ENCODE data around the gene FUBP3. TPM values are rescaled to one million over a fixed set of nuclear protein-coding genes. Genes with fewer than 3 reads are reported as not detected.

FUBP3 gene
- polyA plus RNA-seq, 1 donor (not counting 4 experiments of a cell fraction or from before 2014, with no cell fraction given): 39.1 TPM

DNA sequence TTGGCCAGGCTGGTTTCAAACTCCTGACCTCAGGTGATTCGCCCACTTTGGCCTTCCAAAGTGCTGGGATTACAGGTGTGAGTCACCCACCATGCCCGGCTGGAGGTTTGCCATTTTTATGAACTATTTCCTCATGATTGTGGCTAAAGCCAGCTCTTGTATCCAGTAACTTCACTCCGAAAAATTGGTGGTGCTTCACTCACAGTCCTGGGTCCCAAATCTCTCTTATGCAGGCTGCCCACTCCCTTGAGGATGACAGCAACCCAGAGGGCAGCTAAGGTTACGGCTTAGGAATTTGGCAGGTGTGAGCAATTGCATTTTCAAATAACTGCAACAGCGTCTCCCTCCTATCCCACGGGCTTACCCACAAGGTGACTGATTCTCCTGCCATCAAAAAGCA is 23.4 kb upstream of the FUBP3 start:
- Histone ChIP-seq H3K27ac (ENCODE audit: control insufficient read depth, insufficient read depth, low read length) (no peak overlapping the region), H3K4me1 (ENCODE audit: control insufficient read depth, extremely low read depth, insufficient read depth, low read length) (peaks cover 8% of the 10 kb centered on the region), H2AFZ (ENCODE audit: control insufficient read depth, low read length) (no peak overlapping the region), H3K9me1 (ENCODE audit: control insufficient read depth, extremely low read depth, insufficient read depth, low read length) (no peaks in the 10 kb centered on the region), H3K36me3 (ENCODE audit: control insufficient read depth in 2 of 2, extremely low read depth in 1 of 2, insufficient read depth in 2 of 2, low read length in 2 of 2) (no peaks in the 10 kb centered on the region), H3K9ac (ENCODE audit: control insufficient read depth, extremely low read depth, insufficient read depth, low read length) (no peak overlapping the region), H4K20me1 (ENCODE audit: control insufficient read depth, extremely low read depth, insufficient read depth, low read length) (no peaks in the 10 kb centered on the region), H3K4me2 (ENCODE audit: control insufficient read depth, extremely low read depth, insufficient read depth, low read depth, low read length) (no peak overlapping the region), H3K27me3 (ENCODE audit: control insufficient read depth, extremely low read depth, insufficient read depth, low read length) (no peaks in the 10 kb centered on the region), H3K79me2 (ENCODE audit: control insufficient read depth, insufficient read depth, low read length) (no peaks in the 10 kb centered on the region), H3K4me3 (ENCODE audit: control insufficient read depth in 2 of 3, extremely low read depth in 1 of 3, insufficient read depth in 2 of 3, low read depth in 1 of 3, low read length in 3 of 3) (no peak overlapping the region), H3K9me3 (ENCODE audit: control insufficient read depth, low read depth, low read length) (no peaks in the 10 kb centered on the region)
- no peak for FAIRE-seq
- DNase-seq (ENCODE audit: low read depth, low spot score): no peak
- TF ChIP-seq, protein P1, sequence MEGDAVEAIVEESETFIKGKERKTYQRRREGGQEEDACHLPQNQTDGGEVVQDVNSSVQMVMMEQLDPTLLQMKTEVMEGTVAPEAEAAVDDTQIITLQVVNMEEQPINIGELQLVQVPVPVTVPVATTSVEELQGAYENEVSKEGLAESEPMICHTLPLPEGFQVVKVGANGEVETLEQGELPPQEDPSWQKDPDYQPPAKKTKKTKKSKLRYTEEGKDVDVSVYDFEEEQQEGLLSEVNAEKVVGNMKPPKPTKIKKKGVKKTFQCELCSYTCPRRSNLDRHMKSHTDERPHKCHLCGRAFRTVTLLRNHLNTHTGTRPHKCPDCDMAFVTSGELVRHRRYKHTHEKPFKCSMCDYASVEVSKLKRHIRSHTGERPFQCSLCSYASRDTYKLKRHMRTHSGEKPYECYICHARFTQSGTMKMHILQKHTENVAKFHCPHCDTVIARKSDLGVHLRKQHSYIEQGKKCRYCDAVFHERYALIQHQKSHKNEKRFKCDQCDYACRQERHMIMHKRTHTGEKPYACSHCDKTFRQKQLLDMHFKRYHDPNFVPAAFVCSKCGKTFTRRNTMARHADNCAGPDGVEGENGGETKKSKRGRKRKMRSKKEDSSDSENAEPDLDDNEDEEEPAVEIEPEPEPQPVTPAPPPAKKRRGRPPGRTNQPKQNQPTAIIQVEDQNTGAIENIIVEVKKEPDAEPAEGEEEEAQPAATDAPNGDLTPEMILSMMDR (optimal IDR thresholded peaks at IDR 0.05 in 1 of 3, IDR thresholded peaks at IDR 0.05 in 1 of 3, conservative IDR thresholded peaks at IDR 0.05 in 1 of 3; ENCODE audit: extremely low read depth in 1 of 3, insufficient read depth in 2 of 3, low read length in 3 of 3): no peak
- TF ChIP-seq EZH2 (IDR thresholded peaks at IDR 0.05; ENCODE audit: low read length): no peak
- dilution Hi-C loops (cut with MboI; ENCODE audit: extremely low pct_ligation_motif_present, low sequenced_read_pairs): no loop called here

DNA sequence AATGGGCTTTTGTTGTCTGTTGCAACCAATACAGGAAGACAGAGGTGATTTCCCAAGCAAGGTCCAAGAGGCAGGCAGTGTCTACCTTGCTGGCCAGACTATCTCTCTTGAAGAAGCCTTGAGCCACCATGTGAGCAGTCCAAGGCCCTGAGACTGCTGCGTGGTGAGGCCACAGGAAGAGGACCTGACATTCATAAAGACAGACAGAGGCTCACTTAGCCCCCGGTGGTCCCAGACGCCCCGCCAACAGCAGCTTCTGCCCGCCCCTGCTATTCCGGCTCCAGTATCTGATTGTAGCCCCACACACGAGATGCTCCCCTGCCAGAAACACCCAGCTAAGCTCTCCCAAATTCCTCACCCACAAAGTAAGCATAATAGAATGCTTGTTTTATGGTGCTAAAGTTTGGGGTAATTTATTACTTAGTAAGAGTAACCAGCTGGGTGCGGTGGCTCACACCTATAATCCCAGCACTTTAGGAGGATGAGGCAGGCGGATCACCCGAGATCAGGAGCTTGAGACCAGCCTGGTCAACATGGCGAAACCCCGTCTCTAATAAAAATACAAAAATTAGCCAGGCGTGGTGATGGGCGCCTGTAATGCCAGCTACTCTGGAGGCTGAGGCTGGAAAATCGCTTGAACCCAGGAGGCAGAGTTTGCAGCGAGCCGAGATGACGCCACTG is 22.8 kb upstream of the FUBP3 start:
- Histone ChIP-seq H3K4me1 (ENCODE audit: control insufficient read depth, extremely low read depth, insufficient read depth, low read length) (peaks cover 12% of the 10 kb centered on the region), H3K9me3 (ENCODE audit: control insufficient read depth, low read depth, low read length) (no peaks in the 10 kb centered on the region), H3K9ac (ENCODE audit: control insufficient read depth, extremely low read depth, insufficient read depth, low read length) (no peak overlapping the region), H2AFZ (ENCODE audit: control insufficient read depth, low read length) (no peak overlapping the region), H3K4me3 (ENCODE audit: control insufficient read depth in 2 of 3, extremely low read depth in 1 of 3, insufficient read depth in 2 of 3, low read depth in 1 of 3, low read length in 3 of 3) (no peak overlapping the region), H3K36me3 (ENCODE audit: control insufficient read depth in 2 of 2, extremely low read depth in 1 of 2, insufficient read depth in 2 of 2, low read length in 2 of 2) (no peaks in the 10 kb centered on the region), H3K27me3 (ENCODE audit: control insufficient read depth, extremely low read depth, insufficient read depth, low read length) (no peaks in the 10 kb centered on the region), H4K20me1 (ENCODE audit: control insufficient read depth, extremely low read depth, insufficient read depth, low read length) (no peaks in the 10 kb centered on the region), H3K27ac (ENCODE audit: control insufficient read depth, insufficient read depth, low read length) (no peak overlapping the region), H3K9me1 (ENCODE audit: control insufficient read depth, extremely low read depth, insufficient read depth, low read length) (no peaks in the 10 kb centered on the region), H3K4me2 (ENCODE audit: control insufficient read depth, extremely low read depth, insufficient read depth, low read depth, low read length) (no peak overlapping the region), H3K79me2 (ENCODE audit: control insufficient read depth, insufficient read depth, low read length) (no peaks in the 10 kb centered on the region)
- no peak for FAIRE-seq
- dilution Hi-C loops (cut with MboI; ENCODE audit: extremely low pct_ligation_motif_present, low sequenced_read_pairs): no loop called here
- no peak for DNase-seq (ENCODE audit: low read depth, low spot score)
- TF ChIP-seq, protein P1 (optimal IDR thresholded peaks at IDR 0.05 in 1 of 3, IDR thresholded peaks at IDR 0.05 in 1 of 3, conservative IDR thresholded peaks at IDR 0.05 in 1 of 3; ENCODE audit: extremely low read depth in 1 of 3, insufficient read depth in 2 of 3, low read length in 3 of 3): no peak
- no peak for TF ChIP-seq EZH2 (IDR thresholded peaks at IDR 0.05; ENCODE audit: low read length)
